ENCODE measurements around the gene UFD1. TPM values are rescaled to one million over a fixed set of nuclear protein-coding genes. Genes with fewer than 3 reads are reported as not detected.

UFD1 gene
- total and polyA plus RNA-seq, 9 of the 15 experiments (the other 6 are each of a cell fraction or from before 2014, with no cell fraction given), result 238 to 645 (median 363) TPM

DNA sequence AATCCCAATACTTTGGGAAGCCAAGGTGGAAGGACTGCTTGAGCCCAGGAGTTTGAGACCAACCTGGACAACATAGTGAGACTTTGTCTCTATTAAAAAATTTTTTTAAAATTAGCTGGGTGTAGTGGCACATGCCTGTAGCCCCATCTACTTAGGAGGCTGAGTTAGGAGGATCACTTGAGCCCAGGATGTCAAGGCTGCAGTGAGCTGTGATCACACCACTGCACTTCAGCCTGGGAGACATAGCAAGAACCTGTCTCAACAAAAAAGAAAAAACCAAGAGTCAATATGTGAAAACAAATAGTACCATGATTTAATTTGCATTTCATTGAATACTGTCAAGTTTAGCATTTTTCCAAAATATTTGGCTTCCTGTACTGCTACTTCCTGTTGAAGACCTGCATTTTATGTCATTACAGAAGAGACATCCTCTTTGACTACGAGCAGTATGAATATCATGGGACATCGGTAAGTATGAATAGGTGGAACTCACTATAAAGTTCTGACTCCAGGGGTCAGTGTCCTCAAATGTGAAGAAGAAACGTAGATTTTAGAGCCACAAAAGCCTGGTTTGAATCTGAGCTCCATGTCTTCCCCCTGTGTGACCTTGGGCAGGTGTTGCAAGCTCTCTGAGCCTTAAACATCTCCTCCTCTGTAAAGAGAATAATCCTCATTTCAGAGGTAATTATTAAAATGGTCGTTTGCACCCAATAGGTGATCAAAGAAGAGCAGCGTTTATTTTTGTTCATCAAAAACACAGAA, 16.8 kb upstream of the UFD1 start (continued):
- TF ChIP-seq, protein P1, sequence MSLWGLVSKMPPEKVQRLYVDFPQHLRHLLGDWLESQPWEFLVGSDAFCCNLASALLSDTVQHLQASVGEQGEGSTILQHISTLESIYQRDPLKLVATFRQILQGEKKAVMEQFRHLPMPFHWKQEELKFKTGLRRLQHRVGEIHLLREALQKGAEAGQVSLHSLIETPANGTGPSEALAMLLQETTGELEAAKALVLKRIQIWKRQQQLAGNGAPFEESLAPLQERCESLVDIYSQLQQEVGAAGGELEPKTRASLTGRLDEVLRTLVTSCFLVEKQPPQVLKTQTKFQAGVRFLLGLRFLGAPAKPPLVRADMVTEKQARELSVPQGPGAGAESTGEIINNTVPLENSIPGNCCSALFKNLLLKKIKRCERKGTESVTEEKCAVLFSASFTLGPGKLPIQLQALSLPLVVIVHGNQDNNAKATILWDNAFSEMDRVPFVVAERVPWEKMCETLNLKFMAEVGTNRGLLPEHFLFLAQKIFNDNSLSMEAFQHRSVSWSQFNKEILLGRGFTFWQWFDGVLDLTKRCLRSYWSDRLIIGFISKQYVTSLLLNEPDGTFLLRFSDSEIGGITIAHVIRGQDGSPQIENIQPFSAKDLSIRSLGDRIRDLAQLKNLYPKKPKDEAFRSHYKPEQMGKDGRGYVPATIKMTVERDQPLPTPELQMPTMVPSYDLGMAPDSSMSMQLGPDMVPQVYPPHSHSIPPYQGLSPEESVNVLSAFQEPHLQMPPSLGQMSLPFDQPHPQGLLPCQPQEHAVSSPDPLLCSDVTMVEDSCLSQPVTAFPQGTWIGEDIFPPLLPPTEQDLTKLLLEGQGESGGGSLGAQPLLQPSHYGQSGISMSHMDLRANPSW (CRISPR knock-in tag; IDR thresholded peaks at IDR 0.05), result peak; percentile 58; the same call in 1 of the 2 replicates
- TF ChIP-seq BRD9 (IDR thresholded peaks at IDR 0.05; ENCODE audit: low read depth, partially characterized antibody) (no peak), ZNF232 (CRISPR knock-in tag; IDR thresholded peaks at IDR 0.05) (0 out of 2 replicates have a peak, but pooled peaks have one; percentile 11), ZNF764 (CRISPR knock-in tag; IDR thresholded peaks at IDR 0.05; ENCODE audit: low read depth) (no peak), KLF10 (CRISPR knock-in tag; IDR thresholded peaks at IDR 0.05) (no peak), ZNF316 (IDR thresholded peaks at IDR 0.05) (no peak), ZNF695 (CRISPR knock-in tag; IDR thresholded peaks at IDR 0.05) (no peak), RAD21 (CRISPR knock-in tag; conservative IDR thresholded peaks at IDR 0.05 in 1 of 2, IDR thresholded peaks at IDR 0.05 in 1 of 2) (peak; percentile 48 to 51; a peak in 3 of 4 replicates), PML (IDR thresholded peaks at IDR 0.05; ENCODE audit: low read length) (no peak), SIX5 (IDR thresholded peaks at IDR 0.05; ENCODE audit: borderline replicate concordance in 1 of 2, insufficient read depth in 1 of 2, low read depth in 1 of 2, low read length in 2 of 2) (no peak), ATF7 (IDR thresholded peaks at IDR 0.05) (no peak), HBP1 (CRISPR knock-in tag; IDR thresholded peaks at IDR 0.05) (no peak), ZNF586 (CRISPR knock-in tag; conservative IDR thresholded peaks at IDR 0.05) (no peak)
- TF ChIP-seq, protein P2, sequence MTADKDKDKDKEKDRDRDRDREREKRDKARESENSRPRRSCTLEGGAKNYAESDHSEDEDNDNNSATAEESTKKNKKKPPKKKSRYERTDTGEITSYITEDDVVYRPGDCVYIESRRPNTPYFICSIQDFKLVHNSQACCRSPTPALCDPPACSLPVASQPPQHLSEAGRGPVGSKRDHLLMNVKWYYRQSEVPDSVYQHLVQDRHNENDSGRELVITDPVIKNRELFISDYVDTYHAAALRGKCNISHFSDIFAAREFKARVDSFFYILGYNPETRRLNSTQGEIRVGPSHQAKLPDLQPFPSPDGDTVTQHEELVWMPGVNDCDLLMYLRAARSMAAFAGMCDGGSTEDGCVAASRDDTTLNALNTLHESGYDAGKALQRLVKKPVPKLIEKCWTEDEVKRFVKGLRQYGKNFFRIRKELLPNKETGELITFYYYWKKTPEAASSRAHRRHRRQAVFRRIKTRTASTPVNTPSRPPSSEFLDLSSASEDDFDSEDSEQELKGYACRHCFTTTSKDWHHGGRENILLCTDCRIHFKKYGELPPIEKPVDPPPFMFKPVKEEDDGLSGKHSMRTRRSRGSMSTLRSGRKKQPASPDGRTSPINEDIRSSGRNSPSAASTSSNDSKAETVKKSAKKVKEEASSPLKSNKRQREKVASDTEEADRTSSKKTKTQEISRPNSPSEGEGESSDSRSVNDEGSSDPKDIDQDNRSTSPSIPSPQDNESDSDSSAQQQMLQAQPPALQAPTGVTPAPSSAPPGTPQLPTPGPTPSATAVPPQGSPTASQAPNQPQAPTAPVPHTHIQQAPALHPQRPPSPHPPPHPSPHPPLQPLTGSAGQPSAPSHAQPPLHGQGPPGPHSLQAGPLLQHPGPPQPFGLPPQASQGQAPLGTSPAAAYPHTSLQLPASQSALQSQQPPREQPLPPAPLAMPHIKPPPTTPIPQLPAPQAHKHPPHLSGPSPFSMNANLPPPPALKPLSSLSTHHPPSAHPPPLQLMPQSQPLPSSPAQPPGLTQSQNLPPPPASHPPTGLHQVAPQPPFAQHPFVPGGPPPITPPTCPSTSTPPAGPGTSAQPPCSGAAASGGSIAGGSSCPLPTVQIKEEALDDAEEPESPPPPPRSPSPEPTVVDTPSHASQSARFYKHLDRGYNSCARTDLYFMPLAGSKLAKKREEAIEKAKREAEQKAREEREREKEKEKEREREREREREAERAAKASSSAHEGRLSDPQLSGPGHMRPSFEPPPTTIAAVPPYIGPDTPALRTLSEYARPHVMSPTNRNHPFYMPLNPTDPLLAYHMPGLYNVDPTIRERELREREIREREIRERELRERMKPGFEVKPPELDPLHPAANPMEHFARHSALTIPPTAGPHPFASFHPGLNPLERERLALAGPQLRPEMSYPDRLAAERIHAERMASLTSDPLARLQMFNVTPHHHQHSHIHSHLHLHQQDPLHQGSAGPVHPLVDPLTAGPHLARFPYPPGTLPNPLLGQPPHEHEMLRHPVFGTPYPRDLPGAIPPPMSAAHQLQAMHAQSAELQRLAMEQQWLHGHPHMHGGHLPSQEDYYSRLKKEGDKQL (CRISPR knock-in tag; IDR thresholded peaks at IDR 0.05; ENCODE audit: borderline replicate concordance), result 0 out of 2 replicates have a peak, but pooled peaks have one; percentile 27
- TF ChIP-seq, protein P3, sequence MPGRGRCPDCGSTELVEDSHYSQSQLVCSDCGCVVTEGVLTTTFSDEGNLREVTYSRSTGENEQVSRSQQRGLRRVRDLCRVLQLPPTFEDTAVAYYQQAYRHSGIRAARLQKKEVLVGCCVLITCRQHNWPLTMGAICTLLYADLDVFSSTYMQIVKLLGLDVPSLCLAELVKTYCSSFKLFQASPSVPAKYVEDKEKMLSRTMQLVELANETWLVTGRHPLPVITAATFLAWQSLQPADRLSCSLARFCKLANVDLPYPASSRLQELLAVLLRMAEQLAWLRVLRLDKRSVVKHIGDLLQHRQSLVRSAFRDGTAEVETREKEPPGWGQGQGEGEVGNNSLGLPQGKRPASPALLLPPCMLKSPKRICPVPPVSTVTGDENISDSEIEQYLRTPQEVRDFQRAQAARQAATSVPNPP (IDR thresholded peaks at IDR 0.05; ENCODE audit: borderline replicate concordance, insufficient read depth, insufficient read length), result no peak
